GM12878 (cell line): ENCODE measurements around the gene ADAM30. TPM values are rescaled to one million over a fixed set of nuclear protein-coding genes. Genes with fewer than 3 reads are reported as not detected.
"Not testable (repeated sequence)": the region's sequence is repeated elsewhere in the genome, so short reads cannot be mapped to it uniquely, and the experiment has no call there.

Source experiments
- ATAC-seq: fragments of 200-7000 bp; cut with Tn5 transposase; 3 replicates; pipeline ENCODE4 v1.9.1; 2020; ENCODE audit warnings: mild to moderate bottlenecking, moderate library complexity
- BruUV-seq: library from RNA; stranded (reverse); fragments of 400-500 nt; replicated peaks from 2 replicates; lab custom pipeline; 2021; lab: Mats Ljungman, UMichigan
- CTCF ChIA-PET: fragments of 300-600 bp; sonication (Branson Sonifier 250); formaldehyde crosslinking; extraction: SDS; loops from one replicate; lab custom pipeline; 2021; ENCODE audit warnings: inconsistent platforms; lab: Yijun Ruan, JAX
- POLR2A ChIA-PET: fragments of 350-600 bp; formaldehyde crosslinking; extraction: SDS; loops from one replicate; lab custom pipeline; 2021; ENCODE audit warnings: inconsistent platforms; lab: Charles Lee
- RAD21 ChIA-PET: fragments of 300-600 bp; sonication (Branson Sonifier 250); formaldehyde crosslinking; loops from one replicate; lab custom pipeline; 2023; ENCODE audit warnings: antibody characterized with exemption; ENCODE audit not compliant: unreplicated experiment; lab: Charles Lee
- SMC1A ChIA-PET: fragments of 300-600 bp; sonication (Branson Sonifier 250); formaldehyde crosslinking; loops from one replicate; lab custom pipeline; 2023; ENCODE audit not compliant: unreplicated experiment, uncharacterized antibody; lab: Charles Lee
- DNase-seq: peaks from one replicate; pipeline ENCODE4 v3.0.0-alpha.2; 2011; ENCODE audit warnings: low read depth, low spot score
- FAIRE-seq: peaks from 3 replicates; lab custom pipeline; 2011; peaks lifted over from hg19 to GRCh38; lab: Jason Lieb, UNC
- H2AFZ ChIP-seq: 2 replicates; pipeline ENCODE4 v1.6.0; 2011; ENCODE audit warnings: low read depth, low read length, control low read depth; ENCODE audit not compliant: control insufficient read depth
- H3K27ac ChIP-seq: 2 replicates; pipeline ENCODE4 v1.5.1; 2011; ENCODE audit warnings: control low read depth; ENCODE audit not compliant: control insufficient read depth, insufficient read depth
- H3K27me3 ChIP-seq, 2 experiments: replicated peaks in 1 of 2; 2 replicates each; pipeline versions ENCODE4 v1.6.0 to v1.6.1; 2011; ENCODE audit warnings: low read length in 1 of 2; ENCODE audit not compliant: control insufficient read depth in 2 of 2, insufficient read depth in 2 of 2
- H3K36me3 ChIP-seq, 2 experiments: 2 replicates each; pipeline ENCODE4 v1.5.1; 2011; ENCODE audit warnings: low read length in 1 of 2; ENCODE audit not compliant: control insufficient read depth in 2 of 2, insufficient read depth in 2 of 2
- H3K4me1 ChIP-seq: 2 replicates; pipeline ENCODE4 v1.6.1; 2011; ENCODE audit warnings: mild to moderate bottlenecking, low read length, moderate library complexity, mixed read lengths; ENCODE audit not compliant: control insufficient read depth, insufficient read depth
- H3K4me2 ChIP-seq: 2 replicates; pipeline ENCODE4 v1.6.0; 2011; ENCODE audit warnings: control low read depth; ENCODE audit not compliant: control insufficient read depth, insufficient read depth
- H3K4me3 ChIP-seq: fragments of 200-600 bp; sonication (generic); 2 replicates; pipeline ENCODE4 v1.5.1; 2016
- H3K79me2 ChIP-seq: 2 replicates; pipeline ENCODE4 v1.6.0; 2011; ENCODE audit warnings: low read length; ENCODE audit not compliant: control insufficient read depth, insufficient read depth
- H3K9ac ChIP-seq: 2 replicates; pipeline ENCODE4 v1.8.0; 2011; ENCODE audit warnings: low read length, control low read depth, mixed read lengths; ENCODE audit not compliant: control insufficient read depth, insufficient read depth
- H3K9me3 ChIP-seq: replicated peaks from 3 replicates; pipeline ENCODE4 v1.5.1; 2011; ENCODE audit warnings: mild to moderate bottlenecking, low read length; ENCODE audit not compliant: control insufficient read depth, insufficient read depth
- H4K20me1 ChIP-seq: 2 replicates; pipeline ENCODE4 v1.6.0; 2011; ENCODE audit not compliant: control insufficient read depth, insufficient read depth
- CTCF ChIP-seq, 3 experiments: IDR thresholded peaks in 2 of 3; conservative IDR thresholded peaks in 1 of 3; 2 replicates each; pipeline ENCODE4 v1.5.1; 2011; ENCODE audit warnings: low read depth in 3 of 3, low read length in 3 of 3, mild to moderate bottlenecking in 3 of 3, control low read depth in 2 of 3, moderate library complexity in 2 of 3, inconsistent platforms in 1 of 3, mixed read lengths in 1 of 3; ENCODE audit not compliant: control insufficient read depth in 2 of 3, insufficient read depth in 1 of 3; ENCODE audit errors: extremely low read depth in 1 of 3
- FOXM1 ChIP-seq: IDR thresholded peaks from 2 replicates; pipeline ENCODE4 v1.6.1; 2012; ENCODE audit warnings: low read depth, mild to moderate bottlenecking, inconsistent platforms, low read length, moderate library complexity
- JUNB ChIP-seq: IDR thresholded peaks from 2 replicates; pipeline ENCODE4 v1.6.1; 2016; ENCODE audit warnings: antibody characterized with exemption, mild to moderate bottlenecking
- MTA2 ChIP-seq: fragments of 450-650 bp; IDR thresholded peaks from 2 replicates; pipeline ENCODE4 v1.6.1; 2016; ENCODE audit warnings: low read depth, mild to moderate bottlenecking, moderate library complexity
- SIX5 ChIP-seq: IDR thresholded peaks from 2 replicates; pipeline ENCODE4 v1.6.1; 2011; ENCODE audit warnings: mild to moderate bottlenecking, low read depth, low read length, moderate library complexity; ENCODE audit not compliant: severe bottlenecking
- WGBS: methylation state at CpG from one replicate; pipeline ENCODE4 v1.1.6; 2016; ENCODE audit warnings: low lambda C conversion rate; ENCODE audit not compliant: insufficient replicate concordance, insufficient coverage; ENCODE audit errors: missing lambda C conversion rate; 5-methylcytosine and 5-hydroxymethylcytosine counted together
- in situ Hi-C: fragments of 300-500 bp; cut with MboI; formaldehyde crosslinking; loops from 9 replicates; pipeline ENCODE4 v1.14.3; 2018; ENCODE audit warnings: mixed read lengths
- intact Hi-C: fragments of 100-400 bp; cut with micrococcal nuclease; formaldehyde crosslinking; loops from one replicate; pipeline ENCODE4 v1.14.2; 2022; ENCODE audit not compliant: unreplicated experiment
- polyA plus RNA-seq, 11 experiments: library from polyadenylated mRNA; depleted of rRNA in 4 of 11; unstranded in 6 of 11; stranded (reverse) in 5 of 11; fragments of >200 nt; fragmentation: Nextera tagmentation in 4 of 11; fragmentation: Illumina TruSeq in 1 of 11; extraction: Ambion mirVana in 4 of 11; extraction: Trizol in 1 of 11; gene quantifications; 1 replicate in 1 of 11; 2 replicates in 10 of 11; pipeline versions ENCODE4 v1.2.1 to v1.2.3, GENCODE V29; 2011 to 2016; ENCODE audit warnings: inconsistent platforms in 2 of 11, missing spikeins in 2 of 11, low read depth in 1 of 11
- total RNA-seq, 4 experiments: library from RNA; depleted of rRNA in 3 of 4; stranded (reverse); fragments of >200 nt in 3 of 4; fragmentation: Illumina TruSeq in 1 of 4; extraction: Trizol in 1 of 4; gene quantifications; 2 replicates each; pipeline versions ENCODE4 v1.2.1 to v1.2.3, GENCODE V29; 2013 to 2021

ADAM30 gene
- total and polyA plus RNA-seq, 10 of the 15 experiments (the other 5 are each of a cell fraction or from before 2014, with no cell fraction given), result not detected

DNA sequence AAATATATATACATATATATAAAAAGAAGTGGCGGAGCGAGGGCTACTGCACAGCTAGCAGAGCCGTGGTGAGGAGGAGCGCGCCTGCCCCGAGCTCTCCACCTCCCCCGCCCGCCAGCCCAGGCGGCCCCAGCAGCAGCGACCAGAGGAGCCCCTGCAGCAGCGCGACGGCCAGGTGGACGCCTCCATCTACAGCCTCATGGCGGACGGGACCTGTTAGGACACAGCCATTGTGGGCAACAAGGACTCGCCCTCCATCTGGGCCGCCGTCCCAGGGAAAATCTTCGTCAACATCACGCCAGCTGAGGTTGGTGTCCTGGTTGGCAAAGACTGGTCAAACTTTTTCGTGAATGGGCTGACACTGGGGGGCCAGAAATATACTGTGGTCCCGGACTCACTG lies 43.2 kb downstream of the ADAM30 start:
- ChIA-PET POLR2A (no interaction called here), RAD21 (no interaction called here), CTCF (interaction anchor here (1.2 to 1.5 kb wide), 2 partner anchors 8 to 17 kb away, joined by 3 read pairs; no protein-coding TSS in a partner anchor), SMC1A (interaction anchor here (0.6 kb wide), 1 partner anchor 727 kb away, joined by 3 read pairs; no protein-coding TSS in a partner anchor)
- DNase-seq (no peak), FAIRE-seq (no peak), ATAC-seq (no peak)
- intact Hi-C loops, result no loop called here
- Histone ChIP-seq H3K4me1 (no peaks in the 10 kb centered on the region), H3K27me3 (no peaks in the 10 kb centered on the region), H2AFZ (no peak overlapping the region), H3K27ac (no peak overlapping the region), H4K20me1 (no peaks in the 10 kb centered on the region), H3K4me3 (no peak overlapping the region), H3K9me3 (no peaks in the 10 kb centered on the region), H3K36me3 (no peaks in the 10 kb centered on the region), H3K79me2 (no peaks in the 10 kb centered on the region), H3K9ac (no peak overlapping the region), H3K4me2 (no peak overlapping the region)
- 64% methylated on average over 17 of the region's 23 CpGs for WGBS
- TF ChIP-seq FOXM1, result no peak
- TF ChIP-seq SIX5, result no peak
- TF ChIP-seq JUNB, result no peak
- TF ChIP-seq CTCF (IDR thresholded peaks at IDR 0.05 in 2 of 3, conservative IDR thresholded peaks at IDR 0.05 in 1 of 3; ENCODE audit: control insufficient read depth in 2 of 3, extremely low read depth in 1 of 3, insufficient read depth in 1 of 3, low read depth in 3 of 3, low read length in 3 of 3), result no peak
- no peak for TF ChIP-seq MTA2
- BruUV-seq, result no TSS peak
- in situ Hi-C loops, result no loop called here

- RAD21 ChIA-PET, in situ Hi-C loops: not testable (repeated sequence)
These were observed 52.1 kb downstream of the ADAM30 start for GRCh38 chr1:119844206-119844605.

More at GRCh38 chr1:119844206-119844605, 52.1 kb downstream of the ADAM30 start:
- H3K4me1 ChIP-seq, H2AFZ ChIP-seq, H4K20me1 ChIP-seq, H3K79me2 ChIP-seq, H3K36me3 ChIP-seq, ATAC-seq, H3K9me3 ChIP-seq, H3K27me3 ChIP-seq, POLR2A ChIA-PET, intact Hi-C loops, SMC1A ChIA-PET, BruUV-seq, H3K9ac ChIP-seq, H3K27ac ChIP-seq, DNase-seq, H3K4me2 ChIP-seq, FAIRE-seq, H3K4me3 ChIP-seq: not testable (repeated sequence)
- CTCF ChIA-PET, result interaction anchor here (1.3 kb wide), 1 partner anchor 10 kb away, joined by 3 read pairs; no protein-coding TSS in a partner anchor
- 49% methylated on average over 6 of the region's 6 CpGs for WGBS

Other genes starting within 250 kb of the ADAM30 start
- gene ZNF697, start 248.2 kb downstream of the ADAM30 start, total RNA-seq (2014; rRNA removed), result 3.9 and 4.3 TPM in 2 replicates
- gene ZNF697, start 248.2 kb downstream of the ADAM30 start, total RNA-seq (2014; rRNA removed; fragmentation: Illumina TruSeq; extraction: Trizol), result 3.7 and 3.8 TPM in 2 replicates
- 4.8 and 5.9 TPM in 2 replicates for gene ZNF697, start 248.2 kb downstream of the ADAM30 start, total RNA-seq (2021)
- gene ZNF697, start 248.2 kb downstream of the ADAM30 start, polyA plus RNA-seq (2011; rRNA removed), result 3.4 and 4.8 TPM in 2 replicates
- gene ZNF697, start 248.2 kb downstream of the ADAM30 start, polyA plus RNA-seq (2014; fragmentation: Illumina TruSeq; extraction: Trizol), result 2.8 and 3.7 TPM in 2 replicates
- gene ZNF697, start 248.2 kb downstream of the ADAM30 start, polyA plus RNA-seq (2014; fragmentation: Nextera tagmentation; extraction: Ambion mirVana), result under 1 TPM; 0.74 to 0.99 TPM
- 2.4 and 3.1 TPM in 2 replicates for gene ZNF697, start 248.2 kb downstream of the ADAM30 start, polyA plus RNA-seq (2014; rRNA removed)
- gene ZNF697, start 248.2 kb downstream of the ADAM30 start, polyA plus RNA-seq (2016; fragmentation: Nextera tagmentation; extraction: Ambion mirVana), result under 1 TPM; 0.48 to 0.60 TPM
- gene PHGDH, start 184.6 kb downstream of the ADAM30 start, total RNA-seq (2014; rRNA removed), result 27.8 and 29.0 TPM in 2 replicates
- gene PHGDH, start 184.6 kb downstream of the ADAM30 start, total RNA-seq (2014; rRNA removed; fragmentation: Illumina TruSeq; extraction: Trizol), result 16.2 and 18.6 TPM in 2 replicates
- 33.5 and 40.8 TPM in 2 replicates for gene PHGDH, start 184.6 kb downstream of the ADAM30 start, total RNA-seq (2021)
- 10.6 and 18.0 TPM in 2 replicates for gene PHGDH, start 184.6 kb downstream of the ADAM30 start, polyA plus RNA-seq (2011; rRNA removed)
- gene PHGDH, start 184.6 kb downstream of the ADAM30 start, polyA plus RNA-seq (2014; fragmentation: Illumina TruSeq; extraction: Trizol), result 22.7 and 28.0 TPM in 2 replicates
- gene PHGDH, start 184.6 kb downstream of the ADAM30 start, polyA plus RNA-seq (2014; fragmentation: Nextera tagmentation; extraction: Ambion mirVana), result 1 to 10 TPM; 3.9 to 7.2 TPM
- gene PHGDH, start 184.6 kb downstream of the ADAM30 start, polyA plus RNA-seq (2014; rRNA removed), result 30.1 and 37.2 TPM in 2 replicates
- 10 to 100 TPM; 43.4 to 47.8 TPM for gene PHGDH, start 184.6 kb downstream of the ADAM30 start, polyA plus RNA-seq (2016; fragmentation: Nextera tagmentation; extraction: Ambion mirVana)
- gene HMGCS2, start 127.6 kb downstream of the ADAM30 start, total RNA-seq (2014; rRNA removed), result not detected in 2 replicates
- gene HMGCS2, start 127.6 kb downstream of the ADAM30 start, total RNA-seq (2014; rRNA removed; fragmentation: Illumina TruSeq; extraction: Trizol), result not detected in 2 replicates
- gene HMGCS2, start 127.6 kb downstream of the ADAM30 start, total RNA-seq (2021), result 0.43 and 0.49 TPM in 2 replicates
- not detected in 2 replicates for gene HMGCS2, start 127.6 kb downstream of the ADAM30 start, polyA plus RNA-seq (2011; rRNA removed)
- gene HMGCS2, start 127.6 kb downstream of the ADAM30 start, polyA plus RNA-seq (2014; fragmentation: Illumina TruSeq; extraction: Trizol), result not detected in 2 replicates
- not detected for gene HMGCS2, start 127.6 kb downstream of the ADAM30 start, polyA plus RNA-seq (2014; fragmentation: Nextera tagmentation; extraction: Ambion mirVana)
- gene HMGCS2, start 127.6 kb downstream of the ADAM30 start, polyA plus RNA-seq (2014; rRNA removed), result not detected in 2 replicates
- not detected for gene HMGCS2, start 127.6 kb downstream of the ADAM30 start, polyA plus RNA-seq (2016; fragmentation: Nextera tagmentation; extraction: Ambion mirVana)
- not detected in 2 replicates for gene REG4, start 85.1 kb downstream of the ADAM30 start, total RNA-seq (2014; rRNA removed)
- not detected in 2 replicates for gene REG4, start 85.1 kb downstream of the ADAM30 start, total RNA-seq (2014; rRNA removed; fragmentation: Illumina TruSeq; extraction: Trizol)
- gene REG4, start 85.1 kb downstream of the ADAM30 start, total RNA-seq (2021), result not detected in 2 replicates
- gene REG4, start 85.1 kb downstream of the ADAM30 start, polyA plus RNA-seq (2011; rRNA removed), result not detected in 2 replicates
- not detected in 2 replicates for gene REG4, start 85.1 kb downstream of the ADAM30 start, polyA plus RNA-seq (2014; fragmentation: Illumina TruSeq; extraction: Trizol)
- gene REG4, start 85.1 kb downstream of the ADAM30 start, polyA plus RNA-seq (2014; fragmentation: Nextera tagmentation; extraction: Ambion mirVana), result not detected
- not detected in 2 replicates for gene REG4, start 85.1 kb downstream of the ADAM30 start, polyA plus RNA-seq (2014; rRNA removed)
- not detected for gene REG4, start 85.1 kb downstream of the ADAM30 start, polyA plus RNA-seq (2016; fragmentation: Nextera tagmentation; extraction: Ambion mirVana)
- gene NOTCH2, start 173.1 kb upstream of the ADAM30 start, total RNA-seq (2014; rRNA removed), result 0.38 and 0.62 TPM in 2 replicates
- gene NOTCH2, start 173.1 kb upstream of the ADAM30 start, total RNA-seq (2014; rRNA removed; fragmentation: Illumina TruSeq; extraction: Trizol), result 0.40 and 0.46 TPM in 2 replicates
- 1.4 and 1.6 TPM in 2 replicates for gene NOTCH2, start 173.1 kb upstream of the ADAM30 start, total RNA-seq (2021)
- 1.5 and 2.0 TPM in 2 replicates for gene NOTCH2, start 173.1 kb upstream of the ADAM30 start, polyA plus RNA-seq (2011; rRNA removed)
- gene NOTCH2, start 173.1 kb upstream of the ADAM30 start, polyA plus RNA-seq (2014; fragmentation: Illumina TruSeq; extraction: Trizol), result 0.24 and 0.47 TPM in 2 replicates
- under 1 TPM in 1 of 2 experiments, not detected in 1; 0.02 TPM for gene NOTCH2, start 173.1 kb upstream of the ADAM30 start, polyA plus RNA-seq (2014; fragmentation: Nextera tagmentation; extraction: Ambion mirVana)
- 0.33 and 0.58 TPM in 2 replicates for gene NOTCH2, start 173.1 kb upstream of the ADAM30 start, polyA plus RNA-seq (2014; rRNA removed)
- gene NOTCH2, start 173.1 kb upstream of the ADAM30 start, polyA plus RNA-seq (2016; fragmentation: Nextera tagmentation; extraction: Ambion mirVana), result under 1 TPM; 0.70 to 0.74 TPM